Stomach (tissue), 4 donors: Measurements from ENCODE around the gene NUDC.

Source experiments
- EP300 ChIP-seq: sonication (generic); formaldehyde crosslinking; IDR thresholded peaks from one replicate; pipeline ENCODE4 v1.6.1; 2017; ENCODE audit warnings: antibody characterized with exemption
- POLR2A ChIP-seq, 4 donors: fragments of 450-650 bp; IDR thresholded peaks; one replicate each; pipeline ENCODE4 v1.6.1; 2016; ENCODE audit warnings: antibody characterized with exemption in 4 of 4, control low read depth in 2 of 4, mild to moderate bottlenecking in 1 of 4, moderate library complexity in 1 of 4
- POLR2AphosphoS5 ChIP-seq, 3 donors: sonication (generic); formaldehyde crosslinking; IDR thresholded peaks; one replicate each; pipeline ENCODE4 v1.6.1; 2016; ENCODE audit warnings: antibody characterized with exemption in 3 of 3
- TF ChIP-seq, protein P1 (sequence below), 7 experiments: fragments of 450-650 bp in 4 of 7; fragments of 200-600 bp in 3 of 7; sonication (generic) in 3 of 7; IDR thresholded peaks; one replicate each; pipeline ENCODE4 v1.5.1; 2016 to 2019; ENCODE audit warnings: antibody characterized with exemption in 7 of 7, control low read depth in 2 of 7, mild to moderate bottlenecking in 1 of 7

DNA sequence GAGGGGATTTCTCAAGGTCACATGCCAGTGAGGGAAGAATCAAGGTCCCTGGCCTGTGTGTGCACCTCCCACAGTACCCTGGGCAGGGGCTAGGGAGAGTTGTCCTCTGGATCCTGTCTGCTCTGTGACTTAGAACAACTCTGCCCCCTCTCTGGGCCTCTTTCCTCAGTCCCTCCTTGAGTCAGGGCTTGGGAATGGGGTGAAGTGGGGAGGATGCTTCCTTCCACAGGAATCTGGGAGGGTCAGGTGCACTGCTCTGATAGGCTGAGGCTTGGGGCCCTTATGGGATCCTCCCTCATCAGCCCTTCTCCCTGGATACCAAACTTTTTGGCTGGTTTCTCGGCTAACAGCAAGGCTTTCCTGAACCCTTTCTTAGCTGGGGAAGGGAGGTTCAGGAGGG, 74.5 kb downstream of the NUDC start:
- TF ChIP-seq POLR2AphosphoS5 (IDR thresholded peaks at IDR 0.05), result no peak
- TF ChIP-seq, protein P1, sequence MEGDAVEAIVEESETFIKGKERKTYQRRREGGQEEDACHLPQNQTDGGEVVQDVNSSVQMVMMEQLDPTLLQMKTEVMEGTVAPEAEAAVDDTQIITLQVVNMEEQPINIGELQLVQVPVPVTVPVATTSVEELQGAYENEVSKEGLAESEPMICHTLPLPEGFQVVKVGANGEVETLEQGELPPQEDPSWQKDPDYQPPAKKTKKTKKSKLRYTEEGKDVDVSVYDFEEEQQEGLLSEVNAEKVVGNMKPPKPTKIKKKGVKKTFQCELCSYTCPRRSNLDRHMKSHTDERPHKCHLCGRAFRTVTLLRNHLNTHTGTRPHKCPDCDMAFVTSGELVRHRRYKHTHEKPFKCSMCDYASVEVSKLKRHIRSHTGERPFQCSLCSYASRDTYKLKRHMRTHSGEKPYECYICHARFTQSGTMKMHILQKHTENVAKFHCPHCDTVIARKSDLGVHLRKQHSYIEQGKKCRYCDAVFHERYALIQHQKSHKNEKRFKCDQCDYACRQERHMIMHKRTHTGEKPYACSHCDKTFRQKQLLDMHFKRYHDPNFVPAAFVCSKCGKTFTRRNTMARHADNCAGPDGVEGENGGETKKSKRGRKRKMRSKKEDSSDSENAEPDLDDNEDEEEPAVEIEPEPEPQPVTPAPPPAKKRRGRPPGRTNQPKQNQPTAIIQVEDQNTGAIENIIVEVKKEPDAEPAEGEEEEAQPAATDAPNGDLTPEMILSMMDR (IDR thresholded peaks at IDR 0.05), result no peak
- TF ChIP-seq POLR2A (IDR thresholded peaks at IDR 0.05), result no peak
- no peak for TF ChIP-seq EP300
